ENCODE data around the gene FSTL4. TPM values are rescaled to one million over a fixed set of nuclear protein-coding genes. Genes with fewer than 3 reads are reported as not detected.
"Not testable (repeated sequence)": the region's sequence is repeated elsewhere in the genome, so short reads cannot be mapped to it uniquely, and the experiment has no call there.

The FSTL4 gene
- polyA plus RNA-seq, 3 donors = 0.76 to 1.8 (median 0.89) TPM

DNA sequence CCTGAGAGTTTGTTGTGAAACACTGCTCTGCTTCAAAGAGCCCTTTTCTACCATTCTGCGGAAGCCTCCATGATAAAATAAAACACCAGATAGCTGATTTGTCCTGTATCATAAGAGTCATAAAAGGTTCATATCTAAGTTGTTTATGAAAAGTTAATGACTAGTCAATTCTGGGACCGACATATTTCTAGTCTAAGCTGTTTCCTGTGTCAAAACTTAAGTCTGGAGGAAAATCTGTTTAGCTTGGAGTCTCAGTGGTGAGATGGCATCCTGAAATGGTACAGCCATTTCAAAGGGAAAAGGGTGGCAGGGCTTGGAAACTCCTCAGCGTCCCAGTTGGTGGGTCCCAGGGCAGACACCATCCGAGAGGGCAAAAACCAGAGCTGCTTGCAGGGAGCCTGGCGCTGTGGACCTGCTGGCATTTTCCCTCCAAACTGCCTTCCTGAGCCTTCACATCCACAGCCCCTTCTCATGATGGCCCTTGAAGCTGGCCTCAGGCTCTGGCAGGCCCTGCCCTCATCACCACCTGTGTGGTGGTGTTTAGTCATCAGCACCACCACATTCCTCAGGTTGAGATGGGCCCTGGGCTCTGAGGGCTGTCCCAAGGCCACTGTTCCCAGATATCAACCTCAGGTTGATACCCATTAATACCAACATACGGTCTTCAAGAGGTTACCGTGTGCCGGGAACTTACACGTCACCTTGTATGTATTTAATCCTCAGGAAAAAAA lies 376.5 kb downstream of the FSTL4 start:
- DNase-seq (ENCODE audit: low read depth in 3 of 3, low spot score in 2 of 3) = no peak

DNA sequence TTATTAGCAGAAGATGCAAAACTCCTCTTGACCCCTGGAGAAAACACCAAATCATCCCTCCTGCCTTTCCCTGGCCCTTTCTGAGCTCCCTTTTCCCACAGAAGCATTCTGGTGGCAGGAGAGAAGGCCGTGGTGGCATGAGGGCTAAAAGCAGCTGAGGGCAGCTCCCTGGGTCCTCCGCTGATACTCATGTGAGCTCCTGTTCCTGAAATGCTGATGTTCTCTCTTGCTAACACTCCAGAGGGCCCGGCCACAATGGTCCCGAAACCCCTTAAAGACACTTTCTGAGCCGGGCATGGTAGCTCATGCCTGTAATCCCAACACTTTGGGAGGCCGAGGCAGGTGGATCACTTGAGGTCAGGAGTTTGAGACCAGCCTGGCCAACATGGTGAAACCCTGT lies 377.4 kb downstream of the FSTL4 start:
- DNase-seq (ENCODE audit: low read depth in 3 of 3, low spot score in 2 of 3) = no peak

DNA sequence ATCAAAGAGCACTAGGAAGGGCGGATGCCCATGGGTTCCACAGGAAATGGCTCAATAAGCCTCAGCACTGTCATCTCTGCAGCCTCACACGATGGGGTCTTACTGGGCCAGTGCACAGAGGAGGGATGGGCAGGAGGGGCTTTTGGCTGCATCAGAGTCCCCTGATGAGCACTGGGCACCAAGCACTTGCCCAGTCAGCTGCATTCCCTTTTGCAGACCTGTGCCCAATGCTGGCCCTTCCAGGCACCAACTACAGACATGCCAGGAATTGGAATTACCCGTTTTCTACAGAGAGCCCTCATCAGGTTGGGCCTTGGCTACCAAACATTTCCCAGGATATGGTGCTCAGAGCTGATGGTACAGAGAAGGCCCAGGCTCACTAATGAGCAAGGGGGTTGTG lies 378.1 kb downstream of the FSTL4 start:
- DNase-seq (ENCODE audit: low read depth in 3 of 3, low spot score in 2 of 3) = no peak

DNA sequence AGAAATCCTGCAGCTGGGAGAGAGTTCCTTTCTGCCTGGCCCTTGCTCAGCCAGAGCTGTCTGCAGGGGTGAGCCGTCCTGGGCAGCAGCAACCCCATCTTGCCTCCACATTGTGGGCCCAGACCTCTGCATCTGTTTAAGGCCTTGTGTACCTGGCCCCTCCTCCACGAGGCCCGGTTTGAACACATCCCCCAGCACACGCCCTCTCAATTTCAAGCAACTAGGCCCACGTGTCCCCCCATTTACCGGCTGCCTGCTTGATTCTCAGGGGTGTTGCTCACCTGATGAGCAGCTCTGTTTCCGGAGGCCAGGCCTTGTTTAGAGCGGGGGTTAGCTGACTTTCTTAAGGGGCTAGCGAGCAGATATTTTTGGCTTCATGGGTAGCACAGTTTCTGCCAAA lies 378.7 kb downstream of the FSTL4 start:
- DNase-seq (ENCODE audit: low read depth in 3 of 3, low spot score in 2 of 3) = no peak

DNA sequence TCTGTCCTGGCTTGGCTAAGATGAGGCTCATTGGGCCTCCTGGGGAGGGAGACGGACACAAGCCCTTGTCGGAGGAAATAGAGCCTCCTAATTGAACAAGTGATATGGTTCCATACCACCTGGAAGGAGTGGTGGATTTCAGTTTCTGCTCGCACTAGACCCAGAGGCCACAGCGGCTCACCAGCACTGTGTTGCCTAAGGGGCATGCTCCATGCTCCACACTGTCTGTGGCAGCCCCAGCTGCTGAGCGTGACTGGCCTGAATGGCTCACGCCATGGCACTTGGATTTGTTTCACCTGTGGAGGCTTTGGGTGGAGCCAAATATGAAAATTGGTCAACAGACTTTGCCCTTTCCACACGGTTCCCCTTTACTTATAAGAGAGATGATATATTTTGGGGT lies 379.4 kb downstream of the FSTL4 start:
- DNase-seq (ENCODE audit: low read depth in 3 of 3, low spot score in 2 of 3) = no peak

DNA sequence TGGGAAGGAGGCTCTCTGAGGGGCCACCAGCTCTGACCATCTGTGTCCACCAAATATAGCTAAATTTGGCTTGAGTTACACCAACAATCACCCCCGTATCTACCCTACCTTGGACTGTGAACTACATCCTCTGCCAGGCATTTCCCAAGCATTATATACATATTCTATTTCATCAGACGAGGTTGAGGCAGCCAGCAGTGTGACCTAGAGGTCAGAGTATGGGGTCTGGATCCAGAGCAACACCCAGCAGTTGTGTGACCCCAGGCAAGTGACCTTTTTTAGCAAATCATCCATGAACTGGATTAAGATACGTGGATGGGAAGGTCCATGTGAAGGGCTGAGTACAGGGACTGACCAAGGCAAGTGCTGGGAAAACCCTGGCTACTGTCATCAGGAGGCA lies 379.9 kb downstream of the FSTL4 start:
- DNase-seq (ENCODE audit: low read depth in 3 of 3, low spot score in 2 of 3) = no peak

DNA sequence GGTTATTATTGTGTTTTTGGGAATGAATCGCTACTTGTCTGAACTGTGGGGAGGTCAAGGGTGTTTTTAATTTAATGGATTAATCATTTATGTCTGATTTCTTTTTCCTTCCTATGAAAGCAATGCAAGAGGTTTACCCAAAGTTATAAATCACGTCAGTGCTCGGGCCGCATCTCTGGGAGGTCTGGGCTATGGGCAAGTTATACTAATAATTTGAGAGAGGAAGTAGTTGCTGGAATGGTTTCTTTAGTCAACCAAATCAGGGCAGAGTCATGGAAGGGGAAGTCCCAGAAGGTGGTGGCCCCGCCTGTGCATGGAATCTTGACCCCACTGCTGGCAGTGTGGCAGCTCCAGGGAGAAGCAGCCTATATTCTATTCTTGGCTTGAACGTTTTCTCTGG lies 380.3 kb downstream of the FSTL4 start:
- DNase-seq (ENCODE audit: low read depth in 3 of 3, low spot score in 2 of 3) = no peak

DNA sequence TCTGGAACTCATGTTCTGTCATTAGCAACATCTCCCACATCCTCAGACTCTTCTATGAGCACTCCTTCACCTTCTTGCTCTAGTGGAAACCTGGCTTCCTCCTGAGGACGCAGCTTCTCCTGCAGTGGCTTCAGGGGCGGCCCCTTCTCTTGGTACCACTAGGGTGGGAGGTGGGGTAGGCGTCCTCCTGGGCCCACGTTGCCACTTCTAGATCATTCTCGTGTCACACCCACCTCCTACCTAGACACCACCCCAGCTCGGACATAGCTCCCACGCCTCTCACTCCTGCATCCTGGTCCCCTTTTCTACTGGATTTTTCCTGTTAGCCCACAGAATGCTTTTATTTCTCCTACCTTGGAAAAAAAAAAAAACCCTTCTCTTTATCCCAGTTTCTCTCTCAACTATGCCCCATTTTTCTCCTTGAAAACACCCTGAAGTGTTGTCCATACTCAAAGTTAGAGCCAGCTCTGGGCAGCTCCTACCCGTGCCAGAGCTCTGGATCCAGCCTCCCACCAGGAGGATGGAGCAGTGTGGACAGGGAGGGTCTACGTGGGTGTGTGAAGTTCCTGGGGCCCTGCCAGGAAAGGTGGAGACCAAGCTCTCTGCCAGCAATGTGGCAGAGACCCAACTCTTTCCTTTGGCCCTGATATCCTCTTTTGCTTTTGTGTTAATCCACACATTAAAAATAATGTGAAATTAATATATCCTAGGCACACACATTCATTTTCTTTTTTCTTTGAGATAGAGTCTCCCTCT lies 381.3 kb downstream of the FSTL4 start:
- no peak for DNase-seq (ENCODE audit: low read depth in 3 of 3, low spot score in 2 of 3)

DNA sequence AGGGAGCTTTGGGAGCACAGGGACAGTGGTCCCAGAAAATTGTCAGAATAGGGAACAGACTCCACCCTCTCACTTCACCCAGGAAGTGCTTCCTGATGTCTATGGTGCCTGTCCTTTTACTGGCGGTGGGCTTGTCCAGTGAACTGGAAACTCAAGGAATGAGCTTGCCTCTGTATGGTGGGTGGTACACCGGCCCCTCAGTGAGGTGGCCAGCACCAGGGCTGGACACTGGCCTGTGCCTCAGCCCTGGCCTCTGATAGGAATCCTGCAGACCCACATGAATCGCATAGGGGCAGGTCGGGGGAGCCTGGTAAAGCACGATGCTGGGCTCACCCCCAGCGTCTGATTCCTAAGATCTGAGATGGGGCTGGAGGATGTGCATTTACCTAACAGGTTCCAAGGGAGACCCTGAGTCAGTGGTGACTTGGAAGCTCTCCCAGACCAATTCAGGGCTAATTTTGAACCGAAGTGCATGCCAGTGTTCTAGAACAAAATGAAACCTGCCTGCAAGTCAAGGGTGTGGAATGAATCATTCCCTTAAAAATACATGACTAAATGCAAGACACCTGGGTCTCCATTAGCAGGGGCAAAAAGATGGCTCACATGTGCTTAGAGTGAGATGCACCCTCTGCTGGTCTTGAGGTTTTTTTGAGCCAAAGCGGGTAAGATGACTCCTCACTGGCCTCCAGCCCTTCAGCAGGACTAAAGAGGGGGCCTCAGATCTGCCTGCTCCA lies 382.2 kb downstream of the FSTL4 start:
- no peak for DNase-seq (ENCODE audit: low read depth in 3 of 3, low spot score in 2 of 3)

DNA sequence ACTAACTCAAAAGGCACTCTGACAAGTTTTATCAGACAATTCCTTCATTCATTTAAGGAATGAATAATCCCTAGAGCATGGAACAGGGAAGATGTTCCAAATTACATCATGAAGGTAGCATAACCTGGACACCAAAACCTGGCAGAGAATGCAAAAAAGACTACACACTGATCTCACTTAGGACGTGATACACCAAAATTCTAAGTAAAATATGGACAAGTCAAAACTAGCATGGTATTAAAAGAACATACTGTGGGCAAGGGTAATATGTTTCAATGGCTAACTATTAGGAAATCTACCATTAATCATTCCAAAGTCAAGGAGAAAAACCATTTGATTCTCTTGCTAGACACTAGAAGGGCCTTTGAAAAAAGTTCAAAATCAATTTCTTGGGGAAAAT lies 384.0 kb downstream of the FSTL4 start:
- DNase-seq (ENCODE audit: low read depth in 3 of 3, low spot score in 2 of 3) = no peak

DNA sequence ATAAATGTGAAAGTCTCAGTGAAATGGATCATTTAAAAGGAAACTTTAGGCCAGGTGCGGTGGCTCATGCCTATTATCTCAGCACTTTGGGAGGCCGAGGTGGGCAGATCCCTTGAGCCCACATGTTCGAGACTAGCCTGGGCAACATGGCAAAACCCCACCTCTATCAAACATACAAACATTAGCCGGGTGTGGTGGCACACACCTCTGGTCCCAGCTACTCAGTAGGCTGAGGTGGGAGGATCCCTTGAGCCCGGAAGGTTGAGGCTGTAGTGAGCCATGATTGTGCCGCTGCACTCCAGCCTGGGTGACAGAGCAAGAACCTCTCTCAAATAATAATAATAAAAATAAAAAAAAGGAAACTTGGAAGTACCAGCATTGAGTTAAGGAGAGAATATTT lies 384.4 kb downstream of the FSTL4 start:
- no peak for DNase-seq (ENCODE audit: low read depth in 3 of 3, low spot score in 2 of 3)

DNA sequence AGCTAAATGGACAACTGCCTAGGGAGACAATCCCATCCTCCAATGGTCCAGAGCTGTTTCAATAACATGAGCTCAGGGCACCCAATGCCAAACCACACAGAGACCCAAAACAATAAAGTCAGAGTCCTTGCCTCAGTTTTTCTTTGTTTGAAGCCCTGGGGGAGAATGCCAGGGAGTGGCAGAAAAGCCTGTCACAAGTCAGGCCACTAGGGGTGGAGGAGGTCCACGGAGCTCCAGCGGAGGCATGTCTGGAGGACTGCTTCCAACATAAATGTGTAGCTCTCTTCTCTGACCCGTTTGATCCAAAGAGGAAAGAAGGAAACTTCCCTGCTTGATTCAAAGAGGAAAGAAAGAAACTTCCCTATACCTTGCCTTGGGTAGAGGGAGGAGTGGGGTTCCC lies 385.3 kb downstream of the FSTL4 start:
- no peak for DNase-seq (ENCODE audit: low read depth in 3 of 3, low spot score in 2 of 3)

DNA sequence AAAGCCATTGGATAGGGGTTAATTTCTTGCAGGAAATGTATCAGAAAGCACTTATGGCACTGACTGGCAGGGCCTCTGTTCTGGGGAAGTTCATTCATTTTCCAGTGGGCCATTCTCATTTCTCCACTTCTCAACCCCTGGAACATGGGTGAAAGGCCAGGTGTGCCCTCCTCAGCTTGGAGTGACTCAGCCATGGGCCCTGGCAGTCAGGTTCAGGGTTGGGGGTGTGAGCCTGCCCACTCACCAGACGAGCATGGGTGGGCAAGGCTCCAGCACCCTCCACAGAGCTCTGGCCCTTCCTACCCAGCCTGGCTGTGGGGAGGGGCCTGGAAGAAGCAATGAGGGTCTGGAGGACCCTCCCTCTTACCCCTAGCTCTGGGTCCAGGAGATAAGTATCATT lies 386.2 kb downstream of the FSTL4 start:
- DNase-seq (ENCODE audit: low read depth in 3 of 3, low spot score in 2 of 3) = no peak

DNA sequence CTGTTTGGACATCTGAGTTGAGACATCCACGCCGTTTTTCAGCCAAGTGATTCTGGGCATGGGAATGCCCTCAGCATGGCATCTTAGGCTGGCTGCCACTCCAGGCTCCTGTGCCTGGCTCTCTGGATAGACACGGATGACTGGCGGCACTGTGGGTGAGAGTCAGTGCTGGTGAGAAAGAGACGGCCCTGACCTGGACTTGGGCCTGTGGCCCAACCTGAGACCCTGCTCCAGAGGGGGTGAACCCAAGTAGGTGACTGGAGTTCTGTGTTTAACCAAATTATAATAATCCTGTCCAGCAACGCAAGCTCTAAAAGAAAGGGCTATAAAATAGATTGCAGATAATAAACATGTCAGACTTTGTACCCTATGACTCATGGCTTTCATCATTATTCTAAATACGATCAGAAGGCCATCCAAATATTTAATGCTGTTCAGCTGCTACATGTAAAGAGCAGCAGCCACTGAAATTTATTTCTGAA lies 386.6 kb downstream of the FSTL4 start:
- DNase-seq (ENCODE audit: low read depth in 3 of 3, low spot score in 2 of 3) = no peak

DNA sequence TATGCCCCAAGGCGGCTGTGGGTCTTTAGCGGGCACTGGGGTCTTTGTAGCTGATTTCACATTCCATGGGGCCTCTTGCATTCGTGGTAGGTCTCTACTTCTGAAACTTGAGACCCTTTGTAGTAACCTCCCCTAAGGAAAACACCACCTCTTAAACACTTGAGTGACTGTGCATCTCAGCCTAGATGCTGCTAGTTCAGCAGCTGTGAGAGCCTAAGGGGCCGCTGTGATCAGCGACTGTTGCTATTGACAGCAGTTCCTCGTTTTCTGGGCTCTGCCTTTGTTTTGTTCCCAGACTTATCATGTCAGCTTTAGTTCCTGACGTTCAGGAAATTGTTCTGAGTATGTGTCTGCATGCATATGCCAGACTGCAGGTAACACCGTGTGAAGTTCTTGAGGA lies 389.4 kb downstream of the FSTL4 start:
- DNase-seq (ENCODE audit: low read depth in 3 of 3, low spot score in 2 of 3) = peak in 1 of 3 donors; percentile 29

DNA sequence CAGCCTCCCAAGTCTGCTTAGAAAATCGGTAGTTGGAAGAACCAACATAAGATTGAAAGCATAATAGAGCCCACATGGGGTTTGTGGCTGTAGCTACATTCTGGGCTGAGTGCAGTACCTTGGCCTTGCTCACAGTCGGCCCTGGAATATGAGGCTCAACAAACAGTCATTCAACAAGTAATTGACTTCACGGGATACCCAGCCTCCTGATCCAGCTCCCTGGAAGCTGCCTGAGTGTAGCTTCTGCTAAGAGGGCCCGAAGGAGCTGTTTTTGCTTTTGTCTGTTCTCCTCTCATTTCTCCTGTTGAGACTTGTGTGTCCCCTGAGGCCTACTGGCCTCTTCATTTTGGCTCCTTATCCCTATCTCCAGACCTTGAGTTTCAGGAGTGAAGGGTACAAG lies 389.8 kb downstream of the FSTL4 start:
- no peak for DNase-seq (ENCODE audit: low read depth in 3 of 3, low spot score in 2 of 3)

DNA sequence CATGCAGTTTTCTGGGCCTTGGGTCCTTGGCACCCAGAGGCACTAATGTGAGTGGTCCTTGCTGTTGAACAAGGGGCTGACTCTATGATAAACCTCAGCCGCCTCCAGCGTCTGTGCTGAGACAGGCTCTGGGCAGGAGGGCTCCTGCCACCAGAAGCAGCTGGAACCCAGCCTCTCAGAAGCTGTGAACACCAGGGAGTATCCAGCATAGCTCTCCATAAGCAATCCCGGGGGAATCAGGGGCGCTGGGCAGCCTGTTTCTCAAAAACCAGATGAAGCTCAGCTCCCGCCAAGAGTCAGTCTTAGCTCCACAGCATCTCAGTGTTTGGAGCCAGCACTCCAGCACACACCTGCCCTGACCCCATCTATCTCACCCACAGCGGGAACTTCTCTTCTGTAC lies 390.3 kb downstream of the FSTL4 start:
- DNase-seq (ENCODE audit: low read depth in 3 of 3, low spot score in 2 of 3) = no peak

DNA sequence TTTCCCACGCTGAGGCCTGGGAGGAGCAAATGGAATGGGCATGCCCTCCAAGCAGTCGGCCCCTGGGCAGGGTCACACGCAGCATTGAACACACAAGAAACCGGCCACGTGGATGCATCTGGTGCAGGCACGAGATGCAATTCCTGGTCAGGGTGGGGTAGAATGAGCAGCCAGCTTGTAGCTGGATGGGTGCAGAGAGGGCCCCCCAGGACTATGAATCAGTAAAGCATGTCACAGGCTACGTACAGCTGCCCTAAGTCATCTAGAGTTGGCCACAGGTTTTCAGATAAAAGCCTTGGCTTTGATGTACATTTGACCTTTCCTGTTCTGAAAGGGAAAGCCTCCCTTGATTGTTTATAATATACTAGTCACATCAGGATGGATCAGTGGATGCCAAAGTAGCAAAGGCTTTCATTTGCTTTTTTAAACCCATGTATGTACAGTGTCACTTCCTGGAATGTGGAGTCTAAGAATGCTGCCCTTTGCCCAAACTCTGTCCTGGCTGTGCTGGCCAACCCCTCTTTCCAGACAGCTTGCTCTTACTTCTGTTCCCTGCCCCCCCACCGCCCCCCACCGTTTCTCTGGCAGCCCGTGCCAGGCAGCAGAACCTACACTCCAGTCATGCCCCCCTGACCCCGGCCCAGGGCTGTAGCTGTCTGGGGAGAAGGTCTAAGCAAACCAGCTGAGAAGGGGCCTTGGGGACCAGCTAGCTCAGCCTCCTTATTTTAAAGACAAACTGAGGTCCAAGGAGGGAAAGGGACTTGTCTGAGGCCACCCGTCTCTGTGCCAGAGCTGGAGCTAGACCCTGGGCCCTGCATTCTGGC lies 391.3 kb downstream of the FSTL4 start:
- DNase-seq (ENCODE audit: low read depth in 3 of 3, low spot score in 2 of 3) = no peak

DNA sequence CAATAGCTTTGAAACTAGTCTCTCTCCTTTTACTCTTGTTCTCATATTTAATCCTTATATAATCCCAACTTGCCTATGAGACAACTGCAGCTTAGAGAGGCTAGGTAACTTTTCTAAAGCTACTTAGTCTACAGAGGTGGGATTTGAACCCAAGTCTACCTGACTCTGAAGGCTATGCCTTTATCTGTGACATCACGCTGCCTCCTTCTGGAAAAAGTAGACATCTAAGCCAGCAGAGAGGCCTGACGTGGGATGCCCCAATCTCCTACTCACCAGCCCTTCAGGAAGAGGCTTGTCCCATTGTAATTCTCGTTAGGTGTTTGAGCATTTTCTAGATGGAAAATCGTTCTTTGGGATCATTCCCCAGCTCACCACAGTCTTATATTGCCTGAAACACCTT lies 393.0 kb downstream of the FSTL4 start:
- no peak for DNase-seq (ENCODE audit: low read depth in 3 of 3, low spot score in 2 of 3)

DNA sequence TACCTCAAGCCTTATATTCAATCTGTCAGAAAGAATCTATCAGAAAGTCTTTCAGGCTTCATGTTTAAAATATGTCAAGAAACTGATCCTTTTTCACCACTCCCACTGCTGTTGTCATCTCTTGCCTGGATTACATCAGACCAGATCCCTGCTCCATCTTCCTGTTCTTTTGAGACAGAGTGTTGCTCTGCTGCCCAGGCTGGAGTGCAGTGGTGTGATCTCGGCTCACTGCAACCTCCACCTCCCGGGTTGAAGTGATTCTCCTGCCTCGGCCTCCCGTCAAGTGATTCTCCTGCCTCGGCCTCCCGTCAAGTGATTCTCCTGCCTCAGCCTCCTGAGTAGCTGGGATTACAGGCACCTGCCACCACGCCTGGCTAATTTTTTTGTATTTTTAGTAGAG lies 396.2 kb downstream of the FSTL4 start:
- not testable (repeated sequence) for DNase-seq (ENCODE audit: low read depth in 3 of 3, low spot score in 2 of 3)

Measured in right renal cortex interstitium (tissue), 3 donors.